H1 (cell line): ENCODE data around the gene NXNL2. TPM values are rescaled to one million over a fixed set of nuclear protein-coding genes. Genes with fewer than 3 reads are reported as not detected.
A peak's percentile ranks its signal among the peaks of the same experiment; 100 is the strongest.

ENCODE experiments used
- CTCF ChIA-PET: fragments of 300-600 bp; sonication (Branson Sonifier 250); formaldehyde crosslinking; loops from one replicate; lab custom pipeline; 2021; ENCODE audit not compliant: partially characterized antibody; lab: Charles Lee
- POLR2A ChIA-PET: fragments of 300-600 bp; sonication (Branson Sonifier 250); formaldehyde crosslinking; loops from one replicate; lab custom pipeline; 2021; ENCODE audit warnings: inconsistent platforms; ENCODE audit not compliant: partially characterized antibody; lab: Charles Lee
- DNase-seq, 2 experiments: peaks; one replicate each; pipeline versions ENCODE4 v3.0.0 to v3.0.0-alpha.2; 2010 to 2022; ENCODE audit warnings: low spot score in 2 of 2, low read depth in 1 of 2, mixed read lengths in 1 of 2
- FAIRE-seq: peaks from 2 replicates; lab custom pipeline; 2011; peaks lifted over from hg19 to GRCh38; lab: Jason Lieb, UNC
- H2AFZ ChIP-seq: 2 replicates; pipeline ENCODE4 v1.8.1; 2012; ENCODE audit warnings: low read length, inconsistent platforms
- H2AK5ac ChIP-seq: 2 replicates; pipeline ENCODE4 v1.6.1; 2013; ENCODE audit warnings: low read depth, low read length
- H2BK120ac ChIP-seq: replicated peaks from 2 replicates; pipeline ENCODE3; 2013; ENCODE audit warnings: low read depth, low read length, inconsistent platforms
- H2BK12ac ChIP-seq: 2 replicates; pipeline ENCODE4 v1.6.1; 2013; ENCODE audit warnings: low read depth, low read length
- H2BK15ac ChIP-seq: 2 replicates; pipeline ENCODE4 v1.6.1; 2013; ENCODE audit warnings: low read length
- H2BK20ac ChIP-seq: 2 replicates; pipeline ENCODE4 v1.6.1; 2013; ENCODE audit warnings: low read length
- H2BK5ac ChIP-seq: 2 replicates; pipeline ENCODE4 v1.6.1; 2013; ENCODE audit warnings: low read depth, low read length
- H3K14ac ChIP-seq: 2 replicates; pipeline ENCODE4 v1.6.1; 2013; ENCODE audit warnings: inconsistent platforms; ENCODE audit not compliant: insufficient read length
- H3K18ac ChIP-seq: 2 replicates; pipeline ENCODE4 v1.6.1; 2013; ENCODE audit warnings: low read length; ENCODE audit errors: extremely low read depth
- H3K23ac ChIP-seq: 2 replicates; pipeline ENCODE4 v1.6.1; 2013; ENCODE audit warnings: inconsistent platforms; ENCODE audit not compliant: insufficient read length
- H3K23me2 ChIP-seq: 2 replicates; pipeline ENCODE4 v1.6.1; 2013; ENCODE audit warnings: low read depth, low read length
- H3K27ac ChIP-seq: 2 replicates; pipeline ENCODE4 v1.6.1; 2011; ENCODE audit warnings: low read depth, low read length, inconsistent platforms
- H3K27me3 ChIP-seq, 4 experiments: replicated peaks in 1 of 4; 1 replicate in 1 of 4; 2 replicates in 3 of 4; pipeline versions ENCODE4 v1.6.1 to v1.8.1; 2011 to 2013; ENCODE audit warnings: low read length in 3 of 4, mild to moderate bottlenecking in 3 of 4, inconsistent platforms in 2 of 4, mixed read lengths in 2 of 4, moderate library complexity in 1 of 4; ENCODE audit not compliant: control insufficient read depth in 3 of 4, insufficient read depth in 3 of 4; ENCODE audit errors: extremely low read depth in 1 of 4
- H3K36me3 ChIP-seq, 4 experiments: 2 replicates each; pipeline versions ENCODE4 v1.6.1 to v1.8.1; 2011 to 2013; ENCODE audit warnings: mild to moderate bottlenecking in 4 of 4, low read length in 3 of 4, moderate library complexity in 2 of 4, control low read depth in 1 of 4, inconsistent platforms in 1 of 4; ENCODE audit not compliant: insufficient read depth in 4 of 4, control insufficient read depth in 2 of 4
- H3K4ac ChIP-seq: replicated peaks from 2 replicates; pipeline ENCODE3; 2013; ENCODE audit warnings: low read length, low read depth, mixed read lengths, inconsistent platforms; ENCODE audit not compliant: insufficient read length
- H3K4me1 ChIP-seq, 4 experiments: replicated peaks in 1 of 4; 1 replicate in 1 of 4; 2 replicates in 3 of 4; pipeline versions ENCODE4 v1.6.1 to v1.8.1; 2011 to 2013; ENCODE audit warnings: low read length in 3 of 4, inconsistent platforms in 2 of 4, mixed read lengths in 1 of 4; ENCODE audit not compliant: insufficient read depth in 4 of 4, control insufficient read depth in 3 of 4
- H3K4me2 ChIP-seq, 2 experiments: 2 replicates each; pipeline versions ENCODE4 v1.6.1 to v1.8.1; 2011 to 2013; ENCODE audit warnings: low read depth in 2 of 2, low read length in 2 of 2, control low read depth in 1 of 2, inconsistent platforms in 1 of 2, mild to moderate bottlenecking in 1 of 2; ENCODE audit not compliant: insufficient read depth in 1 of 2
- H3K4me3 ChIP-seq, 4 experiments: fragments of 200-600, 300-600 bp in 1 of 4; sonication (generic), shearing (Covaris generic), sonication (Bioruptor Twin) in 1 of 4; 2 replicates each; pipeline versions ENCODE4 v1.5.1 to v1.8.1; 2011 to 2016; ENCODE audit warnings: low read length in 4 of 4, low read depth in 3 of 4, control low read depth in 2 of 4, inconsistent platforms in 2 of 4, mild to moderate bottlenecking in 2 of 4, mixed read lengths in 1 of 4, moderate library complexity in 1 of 4; ENCODE audit not compliant: insufficient read depth in 2 of 4; ENCODE audit errors: extremely low read depth in 1 of 4
- H3K56ac ChIP-seq: replicated peaks from 2 replicates; pipeline ENCODE3; 2013; ENCODE audit warnings: low read depth, mild to moderate bottlenecking, mixed read lengths, low read length, inconsistent platforms; ENCODE audit not compliant: insufficient read length
- H3K79me1 ChIP-seq: 2 replicates; pipeline ENCODE4 v1.6.1; 2013; ENCODE audit warnings: low read depth, low read length, control low read depth
- H3K79me2 ChIP-seq, 2 experiments: 2 replicates each; pipeline versions ENCODE4 v1.6.1 to v1.8.1; 2012 to 2013; ENCODE audit warnings: low read length in 2 of 2, mild to moderate bottlenecking in 2 of 2, inconsistent platforms in 1 of 2; ENCODE audit not compliant: insufficient read depth in 2 of 2, control insufficient read depth in 1 of 2
- H3K9ac ChIP-seq, 4 experiments: replicated peaks in 1 of 4; 1 replicate in 1 of 4; 2 replicates in 3 of 4; pipeline versions ENCODE4 v1.6.1 to v1.8.1; 2011 to 2013; ENCODE audit warnings: low read depth in 3 of 4, low read length in 3 of 4, control low read depth in 2 of 4, mild to moderate bottlenecking in 2 of 4, moderate library complexity in 2 of 4, inconsistent platforms in 1 of 4; ENCODE audit errors: extremely low read depth in 1 of 4
- H3K9me3 ChIP-seq, 2 experiments: 2 replicates each; pipeline versions ENCODE4 v1.6.1 to v1.8.1; 2012 to 2013; ENCODE audit warnings: mild to moderate bottlenecking in 2 of 2, moderate library complexity in 2 of 2, control low read depth in 1 of 2, inconsistent platforms in 1 of 2, low read depth in 1 of 2, low read length in 1 of 2, mixed read lengths in 1 of 2; ENCODE audit not compliant: insufficient read depth in 2 of 2
- H4K20me1 ChIP-seq, 2 experiments: replicated peaks in 1 of 2; 2 replicates each; pipeline versions ENCODE3 to v1.8.1; 2011 to 2013; ENCODE audit warnings: inconsistent platforms in 2 of 2, low read length in 2 of 2, mild to moderate bottlenecking in 1 of 2; ENCODE audit not compliant: insufficient read depth in 2 of 2, control insufficient read depth in 1 of 2
- H4K5ac ChIP-seq: 2 replicates; pipeline ENCODE4 v1.6.1; 2013; ENCODE audit warnings: low read length, low read depth, mixed read lengths, inconsistent platforms; ENCODE audit not compliant: insufficient read length
- H4K8ac ChIP-seq: 2 replicates; pipeline ENCODE4 v1.8.0; 2013; ENCODE audit warnings: mild to moderate bottlenecking, moderate library complexity, low read length, inconsistent platforms; ENCODE audit not compliant: insufficient read depth; ENCODE audit errors: extremely low read depth
- H4K91ac ChIP-seq: replicated peaks from 2 replicates; pipeline ENCODE3; 2013; ENCODE audit warnings: low read length, mixed read lengths, inconsistent platforms; ENCODE audit not compliant: insufficient read length
- BCL11A ChIP-seq, 2 experiments: IDR thresholded peaks; one replicate each; pipeline ENCODE4 v1.6.1; 2011; ENCODE audit warnings: low read depth in 2 of 2, low read length in 2 of 2, mild to moderate bottlenecking in 2 of 2
- GABPA ChIP-seq: IDR thresholded peaks from 2 replicates; pipeline ENCODE4 v1.6.1; 2011; ENCODE audit warnings: mild to moderate bottlenecking, low read length, moderate library complexity, borderline replicate concordance; ENCODE audit not compliant: insufficient read depth
- HDAC6 ChIP-seq: IDR thresholded peaks from one replicate; pipeline ENCODE4 v1.7.1; 2012; ENCODE audit warnings: low read depth, mild to moderate bottlenecking, inconsistent platforms, low read length, moderate library complexity
- JUND ChIP-seq: IDR thresholded peaks from 2 replicates; pipeline ENCODE4 v1.6.1; 2011; ENCODE audit warnings: mild to moderate bottlenecking, improper control_type of control experiment, low read length
- KDM4A ChIP-seq: IDR thresholded peaks from one replicate; pipeline ENCODE4 v1.7.1; 2012; ENCODE audit warnings: low read depth, mild to moderate bottlenecking, moderate library complexity, low read length, inconsistent platforms; ENCODE audit not compliant: severe bottlenecking
- KDM5A ChIP-seq: fragments of 200-600 bp; IDR thresholded peaks from 2 replicates; pipeline ENCODE4 v1.7.1; 2012; ENCODE audit warnings: mild to moderate bottlenecking, low read length, inconsistent platforms, mixed read lengths
- RAD21 ChIP-seq, 2 experiments: IDR thresholded peaks in 1 of 2; conservative IDR thresholded peaks in 1 of 2; 2 replicates each; pipeline ENCODE4 v1.6.1; 2011; ENCODE audit warnings: low read depth in 2 of 2, low read length in 2 of 2, improper control_type of control experiment in 1 of 2, inconsistent platforms in 1 of 2, mild to moderate bottlenecking in 1 of 2, moderate library complexity in 1 of 2
- RFX5 ChIP-seq: IDR thresholded peaks from 2 replicates; pipeline ENCODE4 v1.6.1; 2011; ENCODE audit warnings: low read depth, low read length, improper control_type of control experiment, borderline replicate concordance
- RXRA ChIP-seq: IDR thresholded peaks from 2 replicates; pipeline ENCODE4 v1.6.1; 2011; ENCODE audit warnings: low read depth, mild to moderate bottlenecking, low read length, moderate library complexity; ENCODE audit not compliant: insufficient read depth
- SIX5 ChIP-seq: IDR thresholded peaks from 2 replicates; pipeline ENCODE4 v1.6.1; 2011; ENCODE audit warnings: mild to moderate bottlenecking, low read depth, low read length
- TBP ChIP-seq: IDR thresholded peaks from 2 replicates; pipeline ENCODE4 v1.6.1; 2011; ENCODE audit warnings: low read depth, low read length, improper control_type of control experiment
- ZNF274 ChIP-seq: IDR thresholded peaks from 2 replicates; pipeline ENCODE4 v1.7.0; 2012; ENCODE audit warnings: low read length, borderline replicate concordance; ENCODE audit errors: extremely low read depth
- WGBS, 2 experiments: shearing (Covaris generic) in 1 of 2; methylation state at CpG; one replicate each; pipeline versions ENCODE4 v1.1.6 to v1.1.7; 2013 to 2015; ENCODE audit warnings: low lambda C conversion rate in 2 of 2, mixed read lengths in 2 of 2, inconsistent platforms in 1 of 2, low coverage in 1 of 2, missing lambda C conversion rate in 1 of 2; ENCODE audit not compliant: insufficient replicate concordance in 2 of 2, insufficient coverage in 1 of 2, insufficient read length in 1 of 2; ENCODE audit errors: extremely low coverage in 1 of 2, missing lambda C conversion rate in 1 of 2; 5-methylcytosine and 5-hydroxymethylcytosine counted together
- polyA plus RNA-seq, 7 experiments: library from polyadenylated mRNA; depleted of rRNA in 3 of 7; stranded (reverse) in 5 of 7; unstranded in 2 of 7; fragments of >200 nt in 5 of 7; fragments of 200-250 nt in 2 of 7; gene quantifications; 1 replicate in 5 of 7; 2 replicates in 1 of 7; 4 replicates in 1 of 7; pipeline versions ENCODE4 v1.2.1 to v1.2.3, GENCODE V29; 2011 to 2013; ENCODE audit warnings: missing spikeins in 2 of 7, mixed read lengths in 2 of 7
- total RNA-seq: library from RNA; stranded (reverse); fragmentation: NEBNext Ultra II Directional; extraction: Animal tissue kit (Norgen Biotek cat#: 25700); gene quantifications from 2 replicates; pipeline ENCODE4 v1.2.1, GENCODE V29; 2021

NXNL2 gene
- total and polyA plus RNA-seq, 2 of the 8 experiments (the other 6 are each of a cell fraction or from before 2014, with no cell fraction given): 1.9 to 2.6 TPM

- H3K56ac ChIP-seq: no peak overlapping the region
- no peak overlapping the region for H2BK120ac ChIP-seq
- H3K4me3 ChIP-seq: no peak overlapping the region
- TF ChIP-seq TBP (no peak), GABPA (no peak), JUND (no peak), RFX5 (no peak), RAD21 (IDR thresholded peaks at IDR 0.05 in 1 of 2, conservative IDR thresholded peaks at IDR 0.05 in 1 of 2; ENCODE audit: low read depth in 2 of 2, low read length in 2 of 2) (no peak), RXRA (no peak), KDM5A (no peak), ZNF274 (no peak), KDM4A (no peak), HDAC6 (no peak), BCL11A (IDR thresholded peaks at IDR 0.05; ENCODE audit: low read depth in 2 of 2, low read length in 2 of 2) (no peak), SIX5 (no peak)
- 0 out of 2 replicates have a peak overlapping the region, but pooled peaks have one; percentile 30 for H2AFZ ChIP-seq
- no peak overlapping the region for H3K4ac ChIP-seq
- H4K8ac ChIP-seq: no peak overlapping the region
- WGBS, 2 experiments: 82% methylated on average over 7 of the region's 7 CpGs; no CpG with 5 or more reads in 1 of the 2 experiments
- H2BK20ac ChIP-seq: no peak overlapping the region
- no peaks in the 10 kb centered on the region for H3K23me2 ChIP-seq
- H3K79me1 ChIP-seq: no peaks in the 10 kb centered on the region
- no peak overlapping the region for H4K5ac ChIP-seq
- no peak overlapping the region for H3K23ac ChIP-seq
- no peaks in the 10 kb centered on the region for H3K79me2 ChIP-seq
- no peak overlapping the region for H3K4me2 ChIP-seq
- H2BK15ac ChIP-seq: no peak overlapping the region
- no peak overlapping the region for H4K91ac ChIP-seq
- H3K9me3 ChIP-seq: no peaks in the 10 kb centered on the region
- H2AK5ac ChIP-seq: no peak overlapping the region
- no peak for FAIRE-seq
- no peak overlapping the region; the same call in 1 of the 2 replicates for H2BK12ac ChIP-seq
- no peaks in the 10 kb centered on the region for H3K4me1 ChIP-seq
- H3K18ac ChIP-seq: no peak overlapping the region; the same call in 1 of the 2 replicates
- no peak overlapping the region for H3K14ac ChIP-seq
- H3K36me3 ChIP-seq: no peaks in the 10 kb centered on the region
- POLR2A ChIA-PET: no interaction called here
- no peak overlapping the region for H2BK5ac ChIP-seq
- CTCF ChIA-PET: interaction anchor here (0.8 to 1.2 kb wide), 6 partner anchors 8 to 24 kb away, joined by 3 to 7 read pairs (median 3); no protein-coding TSS in a partner anchor
- no peaks in the 10 kb centered on the region for H4K20me1 ChIP-seq
- no peaks in the 10 kb centered on the region for H3K27me3 ChIP-seq
- H3K27ac ChIP-seq: no peak overlapping the region
- no peak for DNase-seq
- H3K9ac ChIP-seq: no peak overlapping the region
These were observed 24.7 kb downstream of the NXNL2 start for GRCh38 chr9:88559661-88560060.
